Fibroblast of skin of abdomen (primary cell): ENCODE results near the gene SUMO4. TPM values are rescaled to one million over a fixed set of nuclear protein-coding genes. Genes with fewer than 3 reads are reported as not detected.

Experiments used
- DNase-seq: peaks from one replicate; pipeline ENCODE4 v3.0.0-alpha.2; 2013
- polyA plus RNA-seq, 2 experiments: library from polyadenylated mRNA; unstranded; fragments of 120-200 nt; gene quantifications; one replicate each; pipeline ENCODE4 v1.2.1, GENCODE V29; 2013; ENCODE audit not compliant: insufficient read length in 2 of 2

Gene SUMO4
- not detected for polyA plus RNA-seq (2013, experiment 1 of 2; ENCODE audit: insufficient read length)
- 0.19 TPM for polyA plus RNA-seq (2013, experiment 2 of 2; ENCODE audit: insufficient read length)

GRCh38 chr6:149400050-149400449 is at the start of gene SUMO4:
Gene SUMO4 (plus strand): TSS chr6:149400262. CDS start chr6:149400392, 130 bp downstream.
- no peak for DNase-seq

- no peak for DNase-seq
Measured at GRCh38 chr6:149354009-149354408, 46.1 kb upstream of the SUMO4 start.

GRCh38 chr6:149356081-149356750 is 43.8 kb upstream of the SUMO4 start:
- DNase-seq: no peak

- no peak for DNase-seq
Measured at GRCh38 chr6:149357726-149358538, 42.1 kb upstream of the SUMO4 start.

GRCh38 chr6:149359440-149359839 is 40.6 kb upstream of the SUMO4 start:
- DNase-seq: no peak

- DNase-seq: no peak
Measured at GRCh38 chr6:149360536-149360935, 39.5 kb upstream of the SUMO4 start.

- no peak for DNase-seq
Measured at GRCh38 chr6:149362289-149362688, 37.8 kb upstream of the SUMO4 start.

GRCh38 chr6:149363154-149363553 is 36.9 kb upstream of the SUMO4 start:
- no peak for DNase-seq

GRCh38 chr6:149364557-149364956 is 35.5 kb upstream of the SUMO4 start:
- DNase-seq: no peak

- DNase-seq: no peak
Measured at GRCh38 chr6:149365197-149365596, 34.9 kb upstream of the SUMO4 start.

GRCh38 chr6:149366267-149366921 is 33.7 kb upstream of the SUMO4 start:
- no peak for DNase-seq

- no peak for DNase-seq
Measured at GRCh38 chr6:149368065-149368464, 32.0 kb upstream of the SUMO4 start.

GRCh38 chr6:149371154-149371553 is 28.9 kb upstream of the SUMO4 start:
- no peak for DNase-seq

- no peak for DNase-seq
Measured at GRCh38 chr6:149372062-149372461, 28.0 kb upstream of the SUMO4 start.

- DNase-seq: no peak
Measured at GRCh38 chr6:149373511-149373910, 26.6 kb upstream of the SUMO4 start.

- no peak for DNase-seq
Measured at GRCh38 chr6:149379977-149380376, 20.1 kb upstream of the SUMO4 start.

GRCh38 chr6:149380523-149380922 is 19.5 kb upstream of the SUMO4 start:
- no peak for DNase-seq

GRCh38 chr6:149383371-149383770 is 16.7 kb upstream of the SUMO4 start:
- no peak for DNase-seq

- DNase-seq: no peak
Measured at GRCh38 chr6:149384464-149384863, 15.6 kb upstream of the SUMO4 start.

- DNase-seq: no peak
Measured at GRCh38 chr6:149385998-149386646, 13.9 kb upstream of the SUMO4 start.

- DNase-seq: no peak
Measured at GRCh38 chr6:149387779-149388512, 12.1 kb upstream of the SUMO4 start.
